Subcutaneous abdominal adipose tissue (tissue), 5 donors: ENCODE data around the gene SIRT3.
"Not testable (repeated sequence)": the region's sequence is repeated elsewhere in the genome, so short reads cannot be mapped to it uniquely, and the experiment has no call there.

ENCODE experiments used
- H3K27ac ChIP-seq: one replicate; pipeline ENCODE4 v1.7.0; 2013; ENCODE audit warnings: low read depth, mild to moderate bottlenecking, inconsistent platforms, low read length, moderate library complexity
- H3K27me3 ChIP-seq, 5 donors: one replicate each; pipeline ENCODE4 v1.7.0; 2013; ENCODE audit warnings: low read length in 5 of 5, inconsistent platforms in 1 of 5; ENCODE audit not compliant: control insufficient read depth in 5 of 5, insufficient read depth in 4 of 5
- H3K36me3 ChIP-seq, 5 donors: one replicate each; pipeline ENCODE4 v1.7.0; 2013; ENCODE audit warnings: low read length in 5 of 5; ENCODE audit not compliant: control insufficient read depth in 5 of 5, insufficient read depth in 5 of 5
- H3K4me1 ChIP-seq, 5 donors: one replicate each; pipeline ENCODE4 v1.7.0; 2013; ENCODE audit warnings: low read length in 5 of 5, mild to moderate bottlenecking in 3 of 5, moderate library complexity in 1 of 5; ENCODE audit not compliant: control insufficient read depth in 5 of 5, insufficient read depth in 5 of 5
- H3K4me3 ChIP-seq, 5 donors: one replicate each; pipeline ENCODE4 v1.7.0; 2013; ENCODE audit warnings: low read length in 5 of 5, low read depth in 1 of 5
- H3K9ac ChIP-seq, 5 donors: one replicate each; pipeline ENCODE4 v1.7.0; 2013; ENCODE audit warnings: low read length in 5 of 5, mild to moderate bottlenecking in 4 of 5, moderate library complexity in 3 of 5
- H3K9me3 ChIP-seq, 5 donors: one replicate each; pipeline ENCODE4 v1.7.0; 2013; ENCODE audit warnings: low read length in 5 of 5; ENCODE audit not compliant: control insufficient read depth in 5 of 5
- donor health status: healthy.
- donor health status: healthy.
- donor health status: healthy.
- donor health status: healthy.
- donor health status: healthy.

Gene SIRT3

GRCh38 chr11:244376-244775, 8.2 kb upstream of the SIRT3 start:
- H3K27me3 ChIP-seq = no peaks in the 10 kb centered on the region
- no peaks in the 10 kb centered on the region for H3K9me3 ChIP-seq
- H3K9ac ChIP-seq = no peak overlapping the region
- H3K4me1 ChIP-seq = no peaks in the 10 kb centered on the region
- no peak overlapping the region for H3K27ac ChIP-seq
- H3K36me3 ChIP-seq = peaks cover 34 to 92% (median 73%) of the 10 kb centered on the region in 5 donors
- H3K4me3 ChIP-seq = no peak overlapping the region

- no peak overlapping the region for H3K27ac ChIP-seq
- H3K9ac ChIP-seq = no peak overlapping the region
- H3K4me1 ChIP-seq = peaks cover 0 to 16% (median 14%) of the 10 kb centered on the region in 5 donors
- peaks cover 24 to 70% (median 48%) of the 10 kb centered on the region in 5 donors for H3K36me3 ChIP-seq
- H3K4me3 ChIP-seq = no peak overlapping the region
- H3K27me3 ChIP-seq = no peaks in the 10 kb centered on the region
- H3K9me3 ChIP-seq = no peaks in the 10 kb centered on the region
Measured at GRCh38 chr11:241634-242033, 5.5 kb upstream of the SIRT3 start.

- Histone ChIP-seq H3K4me1 (peaks cover 3 to 25% (median 21%) of the 10 kb centered on the region in 5 donors), H3K36me3 (peaks cover 21 to 57% (median 35%) of the 10 kb centered on the region in 5 donors), H3K9me3 (no peaks in the 10 kb centered on the region), H3K4me3 (no peak overlapping the region), H3K27ac (no peak overlapping the region), H3K9ac (no peak overlapping the region), H3K27me3 (no peaks in the 10 kb centered on the region)
Measured at GRCh38 chr11:240315-240714, 4.2 kb upstream of the SIRT3 start.

GRCh38 chr11:238346-238745, 2.2 kb upstream of the SIRT3 start:
- H3K9me3 ChIP-seq, H3K27me3 ChIP-seq, H3K4me3 ChIP-seq, H3K27ac ChIP-seq: not testable (repeated sequence)
- H3K36me3 ChIP-seq = peaks cover 10 to 37% (median 20%) of the 10 kb centered on the region in 5 donors
- H3K9ac ChIP-seq = peak overlapping the region in 1 of 5 donors; percentile 96
- H3K4me1 ChIP-seq = peaks cover 3 to 30% (median 25%) of the 10 kb centered on the region in 5 donors

- Histone ChIP-seq H3K36me3 (peaks cover 6 to 35% (median 15%) of the 10 kb centered on the region in 5 donors), H3K9ac (peak within 1 kb of the TSS; percentile 81 to 98 (median 92)), H3K27me3 (no peaks in the 10 kb centered on the region), H3K27ac (peak within 1 kb of the TSS; percentile 94), H3K4me3 (peak within 1 kb of the TSS; percentile 87 to 98 (median 93)), H3K9me3 (no peaks in the 10 kb centered on the region), H3K4me1 (peaks cover 3 to 30% (median 25%) of the 10 kb centered on the region in 5 donors)
Measured at GRCh38 chr11:236774-237767, 929 bp upstream of the SIRT3 start, which contains the start of gene PSMD13. PSMD13 (plus strand) TSS chr11:236976; CDS start chr11:237050, 74 bp downstream.

- no peaks in the 10 kb centered on the region for H3K9me3 ChIP-seq
- peak overlapping the region; percentile 67 for H3K27ac ChIP-seq
- H3K4me1 ChIP-seq = peaks cover 3 to 30% (median 25%) of the 10 kb centered on the region in 5 donors
- peak overlapping the region; percentile 87 to 97 (median 93) for H3K4me3 ChIP-seq
- H3K9ac ChIP-seq = peak overlapping the region; percentile 50 to 93 (median 85)
- H3K36me3 ChIP-seq = peaks cover 3 to 22% (median 6%) of the 10 kb centered on the region in 5 donors
- H3K27me3 ChIP-seq = no peaks in the 10 kb centered on the region
Measured at GRCh38 chr11:235609-235996, 539 bp downstream of the SIRT3 start.

GRCh38 chr11:235180-235579, 962 bp downstream of the SIRT3 start:
- Histone ChIP-seq H3K36me3 (peaks cover 1 to 25% (median 7%) of the 10 kb centered on the region in 5 donors), H3K9ac (peak overlapping the region in 4 of 5 donors; percentile 84 to 93 (median 88)), H3K27me3 (no peaks in the 10 kb centered on the region), H3K4me1 (peaks cover 3 to 30% (median 25%) of the 10 kb centered on the region in 5 donors), H3K9me3 (no peaks in the 10 kb centered on the region), H3K4me3 (peak overlapping the region; percentile 87 to 97 (median 93)), H3K27ac (no peak overlapping the region)

- Histone ChIP-seq H3K27ac (no peak overlapping the region), H3K4me3 (no peak overlapping the region), H3K4me1 (peaks cover 3 to 26% (median 20%) of the 10 kb centered on the region in 5 donors), H3K36me3 (peaks cover 0 to 16% (median 7%) of the 10 kb centered on the region in 5 donors), H3K27me3 (no peaks in the 10 kb centered on the region), H3K9ac (no peak overlapping the region), H3K9me3 (no peaks in the 10 kb centered on the region)
Measured at GRCh38 chr11:232783-233565, 3.2 kb downstream of the SIRT3 start.

- H3K27ac ChIP-seq = no peak overlapping the region
- H3K27me3 ChIP-seq = no peaks in the 10 kb centered on the region
- peaks cover 1 to 6% (median 5%) of the 10 kb centered on the region in 5 donors for H3K4me1 ChIP-seq
- H3K36me3 ChIP-seq = peaks cover 0 to 18% (median 11%) of the 10 kb centered on the region in 5 donors
- no peak overlapping the region for H3K4me3 ChIP-seq
- no peak overlapping the region for H3K9ac ChIP-seq
- no peaks in the 10 kb centered on the region for H3K9me3 ChIP-seq
Measured at GRCh38 chr11:230431-230830, 5.7 kb downstream of the SIRT3 start.
